Lower leg skin (tissue), 3 donors: ENCODE results near the gene ZIC4.

Source experiments
- CTCF ChIP-seq, 3 donors: fragments of 450-650 bp; IDR thresholded peaks; one replicate each; pipeline ENCODE4 v1.5.1; 2016; ENCODE audit warnings: antibody characterized with exemption in 3 of 3, mild to moderate bottlenecking in 3 of 3, moderate library complexity in 2 of 3
- POLR2A ChIP-seq, 2 donors: fragments of 450-650 bp; IDR thresholded peaks; one replicate each; pipeline ENCODE4 v1.6.1; 2016 to 2017; ENCODE audit warnings: antibody characterized with exemption in 2 of 2, mild to moderate bottlenecking in 1 of 2, moderate library complexity in 1 of 2

GRCh38 chr3:147411815-147412241 lies 5.5 kb upstream of the ZIC4 start:
- no peak for TF ChIP-seq CTCF (IDR thresholded peaks at IDR 0.05)
- TF ChIP-seq POLR2A (IDR thresholded peaks at IDR 0.05) = no peak
